K562 (cell line): ENCODE data around the gene PPM1E. TPM values are rescaled to one million over a fixed set of nuclear protein-coding genes. Genes with fewer than 3 reads are reported as not detected.

Experiments
- CXXC5 ChIP-seq: fragments of 250-450 bp; sonication (Bioruptor Pico); IDR thresholded peaks from 2 replicates; pipeline ENCODE4 v1.8.0; 2022; ENCODE audit warnings: inconsistent platforms, mild to moderate bottlenecking, moderate library complexity
- E4F1 ChIP-seq: fragments of 250-450 bp; sonication (Bioruptor Pico); IDR thresholded peaks from 2 replicates; pipeline ENCODE4 v1.5.0; 2021; ENCODE audit warnings: mild to moderate bottlenecking, borderline replicate concordance
- GABPB2 ChIP-seq: fragments of 250-450 bp; sonication (Bioruptor Pico); conservative IDR thresholded peaks from 2 replicates; pipeline ENCODE4 v1.5.1; 2021; ENCODE audit warnings: mild to moderate bottlenecking
- HMG20B ChIP-seq: fragments of 250-450 bp; sonication (Bioruptor Pico); IDR thresholded peaks from 2 replicates; pipeline ENCODE4 v1.5.0; 2021; ENCODE audit warnings: mild to moderate bottlenecking
- ILK ChIP-seq: fragments of 450-650 bp; IDR thresholded peaks from 2 replicates; pipeline ENCODE4 v1.6.1; 2016; ENCODE audit warnings: missing genetic modification characterization, low read depth, mild to moderate bottlenecking, missing compliant biosample characterization, moderate library complexity, borderline replicate concordance
- IRF1 ChIP-seq: sonication (generic); formaldehyde crosslinking; IDR thresholded peaks from 2 replicates; pipeline ENCODE4 v1.8.0; 2022; ENCODE audit warnings: missing genetic modification reagents, mild to moderate bottlenecking, borderline replicate concordance
- MAX ChIP-seq: sonication (generic); formaldehyde crosslinking; IDR thresholded peaks from 2 replicates; pipeline ENCODE4 v1.9.0; 2022; ENCODE audit warnings: mild to moderate bottlenecking, missing genetic modification reagents
- MNT ChIP-seq, 2 experiments: fragments of 450-650 bp; conservative IDR thresholded peaks; 2 replicates each; pipeline ENCODE4 v1.6.1; 2017; ENCODE audit warnings: mild to moderate bottlenecking in 2 of 2, moderate library complexity in 2 of 2
- NCOA1 ChIP-seq: fragments of 450-650 bp; IDR thresholded peaks from 2 replicates; pipeline ENCODE4 v1.6.1; 2016; ENCODE audit warnings: low read depth
- NFATC3 ChIP-seq: fragments of 450-650 bp; IDR thresholded peaks from 2 replicates; pipeline ENCODE4 v1.6.1; 2017; ENCODE audit warnings: mild to moderate bottlenecking
- NR2F6 ChIP-seq: fragments of 450-650 bp; formaldehyde crosslinking; IDR thresholded peaks from 2 replicates; pipeline ENCODE4 v1.4.0; 2020; ENCODE audit warnings: mild to moderate bottlenecking
- PHF20 ChIP-seq: fragments of 450-650 bp; IDR thresholded peaks from 2 replicates; pipeline ENCODE4 v1.6.1; 2018; ENCODE audit not compliant: partially characterized antibody
- PHF21A ChIP-seq: fragments of 450-650 bp; IDR thresholded peaks from 2 replicates; pipeline ENCODE4 v1.6.1; 2017; ENCODE audit warnings: low read depth, borderline replicate concordance
- PHTF2 ChIP-seq: fragments of 250-450 bp; sonication (Bioruptor Pico); IDR thresholded peaks from 2 replicates; pipeline ENCODE4 v1.5.0; 2021; ENCODE audit warnings: mild to moderate bottlenecking
- POLR2B ChIP-seq: fragments of 450-650 bp; IDR thresholded peaks from 2 replicates; pipeline ENCODE4 v1.6.1; 2018; ENCODE audit warnings: low read depth; ENCODE audit not compliant: partially characterized antibody
- PRPF4 ChIP-seq: fragments of 200-400 bp; formaldehyde crosslinking; IDR thresholded peaks from one replicate; pipeline ENCODE4 v1.6.1; 2017; ENCODE audit warnings: low read length, low read depth, mild to moderate bottlenecking; ENCODE audit not compliant: insufficient read depth, poor library complexity, severe bottlenecking
- SREBF1 ChIP-seq: fragments of 150-350 bp; IDR thresholded peaks from 2 replicates; pipeline ENCODE4 v1.6.1; 2014; ENCODE audit warnings: antibody characterized with exemption, low read depth, low read length, borderline replicate concordance
- STAG1 ChIP-seq: sonication (generic); formaldehyde crosslinking; IDR thresholded peaks from 2 replicates; pipeline ENCODE4 v1.5.0; 2020; ENCODE audit warnings: missing genetic modification reagents, borderline replicate concordance
- TAF1 ChIP-seq: IDR thresholded peaks from 2 replicates; pipeline ENCODE4 v1.6.1; 2011; ENCODE audit warnings: mild to moderate bottlenecking, low read length, moderate library complexity; ENCODE audit not compliant: insufficient read depth, control insufficient read depth, severe bottlenecking; ENCODE audit errors: extremely low read depth
- ZNF140 ChIP-seq: fragments of 250-450 bp; sonication (Bioruptor Pico); IDR thresholded peaks from 2 replicates; pipeline ENCODE4 v1.8.0; 2021; ENCODE audit warnings: moderate library complexity, mild to moderate bottlenecking, inconsistent platforms
- ZNF24 ChIP-seq: fragments of 450-650 bp; IDR thresholded peaks from 2 replicates; pipeline ENCODE4 v1.6.1; 2016
- ZNF512 ChIP-seq: IDR thresholded peaks from 2 replicates; pipeline ENCODE4 v1.6.1; 2016; ENCODE audit warnings: missing genetic modification characterization, missing compliant biosample characterization
- ZNF717 ChIP-seq: fragments of 250-450 bp; sonication (Bioruptor Pico); IDR thresholded peaks from 2 replicates; pipeline ENCODE4 v1.5.0; 2021
- polyA plus RNA-seq, 8 experiments: library from polyadenylated mRNA; depleted of rRNA in 4 of 8; stranded (reverse) in 5 of 8; unstranded in 3 of 8; fragments of >200 nt; fragmentation: Nextera tagmentation in 2 of 8; fragmentation: Illumina TruSeq in 1 of 8; extraction: Ambion mirVana in 2 of 8; extraction: Trizol in 1 of 8; gene quantifications; 2 replicates each; pipeline versions ENCODE4 v1.2.1 to v1.2.3, GENCODE V29; 2011 to 2014; ENCODE audit warnings: inconsistent platforms in 1 of 8, missing spikeins in 1 of 8
- total RNA-seq, 7 experiments: library from RNA; depleted of rRNA in 6 of 7; stranded (reverse); fragments of >200 nt in 6 of 7; fragmentation: Illumina TruSeq in 2 of 7; extraction: Trizol in 2 of 7; gene quantifications; 2 replicates each; pipeline versions ENCODE4 v1.2.1 to v1.2.3, GENCODE V29; 2011 to 2021; ENCODE audit warnings: low replicate concordance in 1 of 7

PPM1E gene
- total and polyA plus RNA-seq, 9 of the 15 experiments (the other 6 are each of a cell fraction or from before 2014, with no cell fraction given), result 1.0 to 5.7 (median 4.7) TPM

- no peak for TF ChIP-seq NCOA1
- no peak for TF ChIP-seq IRF1
- TF ChIP-seq HMG20B (CRISPR knock-in tag), result no peak
- no peak for TF ChIP-seq ZNF512
- TF ChIP-seq NFATC3, result peak; percentile 79; the same call in 1 of the 2 replicates
- peak in 1 of 2 experiments; percentile 62; a peak in 2 of 4 replicates for TF ChIP-seq MNT (conservative IDR thresholded peaks at IDR 0.05)
- TF ChIP-seq NR2F6, result no peak
- TF ChIP-seq E4F1, result no peak
- TF ChIP-seq ZNF717, result no peak
- TF ChIP-seq ZNF24, result no peak
- TF ChIP-seq MAX, result peak; percentile 85
- TF ChIP-seq PHTF2 (CRISPR knock-in tag), result no peak
- no peak for TF ChIP-seq STAG1 (CRISPR knock-in tag)
- no peak for TF ChIP-seq PHF20
- TF ChIP-seq CXXC5 (CRISPR knock-in tag), result peak; percentile 87
- TF ChIP-seq PRPF4, result no peak
- TF ChIP-seq SREBF1, result no peak
- no peak for TF ChIP-seq ILK
- TF ChIP-seq TAF1, result no peak
- no peak for TF ChIP-seq GABPB2 (CRISPR knock-in tag)
- no peak for TF ChIP-seq PHF21A
- no peak for TF ChIP-seq POLR2B
- TF ChIP-seq ZNF140 (CRISPR knock-in tag), result no peak
These were observed at the start of gene PPM1E (continued) for GRCh38 chr17:58755577-58756245.
